ENCODE measurements around the gene C21orf91. TPM values are rescaled to one million over a fixed set of nuclear protein-coding genes. Genes with fewer than 3 reads are reported as not detected.

The C21orf91 gene
- total RNA-seq, 1 experiment from 2014 or later: 1.7 TPM

GRCh38 chr21:17763288-17764037 is 55.7 kb downstream of the C21orf91 start:
- H3K27me3 ChIP-seq: no peaks in the 10 kb centered on the region
- no peak for DNase-seq
- H3K36me3 ChIP-seq: no peaks in the 10 kb centered on the region
- H3K9me3 ChIP-seq: no peaks in the 10 kb centered on the region
- H3K4me3 ChIP-seq: no peak overlapping the region

- no peaks in the 10 kb centered on the region for H3K9me3 ChIP-seq
- no peak overlapping the region for H3K4me3 ChIP-seq
- H3K36me3 ChIP-seq: no peaks in the 10 kb centered on the region
- no peak for DNase-seq
- H3K27me3 ChIP-seq: no peaks in the 10 kb centered on the region
Measured at GRCh38 chr21:17759511-17760178, 59.5 kb downstream of the C21orf91 start.

- no peak for DNase-seq
- no peak overlapping the region for H3K4me3 ChIP-seq
Measured at GRCh38 chr21:17758683-17759082, 60.5 kb downstream of the C21orf91 start.

GRCh38 chr21:17757671-17758070 is 61.5 kb downstream of the C21orf91 start:
- Histone ChIP-seq H3K9me3 (no peaks in the 10 kb centered on the region), H3K36me3 (no peaks in the 10 kb centered on the region), H3K27me3 (no peaks in the 10 kb centered on the region), H3K4me3 (no peak overlapping the region)
- DNase-seq: no peak

More at GRCh38 chr21:17758683-17759082, 60.5 kb downstream of the C21orf91 start:
- Histone ChIP-seq H3K27me3 (no peaks in the 10 kb centered on the region), H3K36me3 (no peaks in the 10 kb centered on the region), H3K9me3 (no peaks in the 10 kb centered on the region)

GRCh38 chr21:17753736-17754135 is 65.4 kb downstream of the C21orf91 start:
- no peak for DNase-seq
- H3K4me3 ChIP-seq: no peak overlapping the region
- no peaks in the 10 kb centered on the region for H3K36me3 ChIP-seq
- H3K9me3 ChIP-seq: no peaks in the 10 kb centered on the region
- H3K27me3 ChIP-seq: no peaks in the 10 kb centered on the region

GRCh38 chr21:17752171-17752570 is 67.0 kb downstream of the C21orf91 start:
- H3K4me3 ChIP-seq: no peak overlapping the region
- H3K27me3 ChIP-seq: no peaks in the 10 kb centered on the region
- H3K9me3 ChIP-seq: no peaks in the 10 kb centered on the region
- H3K36me3 ChIP-seq: no peaks in the 10 kb centered on the region
- no peak for DNase-seq

- H3K36me3 ChIP-seq: no peaks in the 10 kb centered on the region
- H3K27me3 ChIP-seq: no peaks in the 10 kb centered on the region
- no peaks in the 10 kb centered on the region for H3K9me3 ChIP-seq
- DNase-seq: no peak
- H3K4me3 ChIP-seq: no peak overlapping the region
Measured at GRCh38 chr21:17746920-17747319, 72.2 kb downstream of the C21orf91 start.

- DNase-seq: no peak
- H3K27me3 ChIP-seq: no peaks in the 10 kb centered on the region
- no peaks in the 10 kb centered on the region for H3K36me3 ChIP-seq
- H3K4me3 ChIP-seq: no peak overlapping the region
- no peaks in the 10 kb centered on the region for H3K9me3 ChIP-seq
Measured at GRCh38 chr21:17745086-17745485, 74.1 kb downstream of the C21orf91 start.

GRCh38 chr21:17742940-17743592 is 76.1 kb downstream of the C21orf91 start:
- H3K9me3 ChIP-seq: no peaks in the 10 kb centered on the region
- no peak overlapping the region for H3K4me3 ChIP-seq
- no peaks in the 10 kb centered on the region for H3K27me3 ChIP-seq
- no peak for DNase-seq
- H3K36me3 ChIP-seq: no peaks in the 10 kb centered on the region

GRCh38 chr21:17742181-17742580 is 77.0 kb downstream of the C21orf91 start:
- Histone ChIP-seq H3K27me3 (no peaks in the 10 kb centered on the region), H3K9me3 (no peaks in the 10 kb centered on the region), H3K4me3 (no peak overlapping the region), H3K36me3 (no peaks in the 10 kb centered on the region)
- DNase-seq: no peak

Other genes starting within 250 kb of the C21orf91 start
- 50.4 and 52.5 TPM in 2 replicates for gene BTG3, start 206.5 kb downstream of the C21orf91 start, total RNA-seq (2014; rRNA removed; shearing (Covaris generic); ENCODE audit: low replicate concordance)

Measured in MG63 (cell line).